Retina (tissue), 1 donor: ENCODE results near the gene PCOLCE2.

Experiments used
- DNase-seq: peaks from one replicate; pipeline ENCODE4 v3.0.0-alpha.2; 2016

Gene PCOLCE2

GRCh38 chr3:142863930-142864920, 24.7 kb downstream of the PCOLCE2 start:
- no peak for DNase-seq

GRCh38 chr3:142863010-142863817, 25.7 kb downstream of the PCOLCE2 start:
- DNase-seq, result no peak

GRCh38 chr3:142861926-142862325, 27.0 kb downstream of the PCOLCE2 start:
- DNase-seq, result no peak

GRCh38 chr3:142858043-142858442, 30.8 kb downstream of the PCOLCE2 start:
- DNase-seq, result no peak

- no peak for DNase-seq
Observed at GRCh38 chr3:142857056-142857455, 31.8 kb downstream of the PCOLCE2 start.

- DNase-seq, result no peak
Observed at GRCh38 chr3:142853270-142854168, 35.4 kb downstream of the PCOLCE2 start.

- no peak for DNase-seq
Observed at GRCh38 chr3:142852009-142852408, 36.9 kb downstream of the PCOLCE2 start.

GRCh38 chr3:142850395-142851023, 38.4 kb downstream of the PCOLCE2 start:
- no peak for DNase-seq

- DNase-seq, result no peak
Observed at GRCh38 chr3:142849148-142849547, 39.7 kb downstream of the PCOLCE2 start.

- DNase-seq, result no peak
Observed at GRCh38 chr3:142846779-142847577, 41.9 kb downstream of the PCOLCE2 start.

- DNase-seq, result no peak
Observed at GRCh38 chr3:142844339-142844977, 44.4 kb downstream of the PCOLCE2 start.

- DNase-seq, result no peak
Observed at GRCh38 chr3:142839831-142840230, 49.1 kb downstream of the PCOLCE2 start.

GRCh38 chr3:142837526-142837925, 51.4 kb downstream of the PCOLCE2 start:
- DNase-seq, result no peak

- peak; percentile 77 for DNase-seq
Observed at GRCh38 chr3:142828703-142829305, 60.1 kb downstream of the PCOLCE2 start.

GRCh38 chr3:142819179-142819578, 69.7 kb downstream of the PCOLCE2 start:
- no peak for DNase-seq

GRCh38 chr3:142818651-142819050, 70.2 kb downstream of the PCOLCE2 start:
- DNase-seq, result no peak

GRCh38 chr3:142817897-142818296, 71.0 kb downstream of the PCOLCE2 start:
- DNase-seq, result no peak

- no peak for DNase-seq
Observed at GRCh38 chr3:142817356-142817755, 71.5 kb downstream of the PCOLCE2 start.

GRCh38 chr3:142815803-142816202, 73.1 kb downstream of the PCOLCE2 start:
- no peak for DNase-seq

- DNase-seq, result no peak
Observed at GRCh38 chr3:142809259-142809658, 79.6 kb downstream of the PCOLCE2 start.
